B cell (primary cell): ENCODE results near the gene MMS19. TPM values are rescaled to one million over a fixed set of nuclear protein-coding genes. Genes with fewer than 3 reads are reported as not detected.

Source experiments
- ATAC-seq: fragments of 200-7000 bp; cut with Tn5 transposase; one replicate; pipeline ENCODE4 v1.10.0; 2021; ENCODE audit warnings: low read depth, mild to moderate bottlenecking, moderate number of reproducible peaks, moderate library complexity
- CTCF ChIA-PET: fragments of 350-600 bp; sonication (Branson Sonifier 250); formaldehyde crosslinking; loops from one replicate; lab custom pipeline; 2021; ENCODE audit warnings: antibody characterized with exemption, inconsistent platforms; lab: Charles Lee
- POLR2A ChIA-PET: fragments of 350-600 bp; sonication (Branson Sonifier 250); formaldehyde crosslinking; loops from one replicate; lab custom pipeline; 2021; ENCODE audit warnings: antibody characterized with exemption; lab: Charles Lee
- DNase-seq: peaks from one replicate; pipeline ENCODE4 v3.0.0; 2013
- H2AFZ ChIP-seq: 2 replicates; pipeline ENCODE4 v1.6.1; 2012; ENCODE audit warnings: mild to moderate bottlenecking, low read depth, low read length; ENCODE audit not compliant: insufficient read depth, poor library complexity, severe bottlenecking
- H3K27ac ChIP-seq, 2 donors: 1 replicate in 1 of 2; 2 replicates in 1 of 2; pipeline ENCODE4 v1.5.1; 2012 to 2013; ENCODE audit warnings: low read length in 2 of 2, mild to moderate bottlenecking in 2 of 2, moderate library complexity in 1 of 2
- H3K27me3 ChIP-seq, 4 experiments: fragments of 200-600 bp in 1 of 4; sonication (generic) in 1 of 4; replicated peaks in 1 of 4; 1 replicate in 2 of 4; 2 replicates in 2 of 4; pipeline versions ENCODE4 v1.6.1 to v1.7.0; 2013 to 2016; ENCODE audit warnings: low read length in 3 of 4, mild to moderate bottlenecking in 2 of 4, mixed read lengths in 1 of 4, moderate library complexity in 1 of 4; ENCODE audit not compliant: insufficient read depth in 4 of 4, control insufficient read depth in 3 of 4; ENCODE audit errors: control extremely low read depth in 1 of 4
- H3K36me3 ChIP-seq, 2 experiments: replicated peaks in 1 of 2; 1 replicate in 1 of 2; 2 replicates in 1 of 2; pipeline versions ENCODE4 v1.6.1 to v1.7.1; 2013; ENCODE audit warnings: low read length in 1 of 2; ENCODE audit not compliant: insufficient read depth in 2 of 2, control insufficient read depth in 1 of 2; ENCODE audit errors: control extremely low read depth in 1 of 2, extremely low read depth in 1 of 2
- H3K4me1 ChIP-seq, 2 donors: fragments of 200-600 bp in 1 of 2; sonication (generic) in 1 of 2; 1 replicate in 1 of 2; 2 replicates in 1 of 2; pipeline versions ENCODE4 v1.5.1 to v1.6.1; 2013 to 2017; ENCODE audit warnings: low read length in 2 of 2; ENCODE audit not compliant: control insufficient read depth in 2 of 2, insufficient read depth in 2 of 2
- H3K4me2 ChIP-seq: replicated peaks from 2 replicates; pipeline ENCODE3; 2012; ENCODE audit warnings: mild to moderate bottlenecking, low read depth, low read length; ENCODE audit not compliant: poor library complexity, severe bottlenecking
- H3K4me3 ChIP-seq, 5 experiments: fragments of 200-600 bp in 1 of 5; sonication (generic) in 1 of 5; 1 replicate in 3 of 5; 2 replicates in 2 of 5; pipeline versions ENCODE4 v1.5.1 to v1.7.0; 2011 to 2016; ENCODE audit warnings: low read length in 4 of 5, mild to moderate bottlenecking in 4 of 5, low read depth in 2 of 5, control low read depth in 1 of 5, moderate library complexity in 1 of 5; ENCODE audit not compliant: insufficient read depth in 1 of 5; ENCODE audit errors: control extremely low read depth in 1 of 5, extremely low read depth in 1 of 5
- H3K79me2 ChIP-seq: fragments of 200-600 bp; sonication (generic); one replicate; pipeline ENCODE4 v1.6.0; 2016; ENCODE audit warnings: low read length; ENCODE audit not compliant: control insufficient read depth, insufficient read depth
- H3K9ac ChIP-seq: fragments of 200-600 bp; sonication (generic); 2 replicates; pipeline ENCODE4 v1.6.1; 2017; ENCODE audit warnings: mild to moderate bottlenecking, low read length, moderate library complexity
- H3K9me3 ChIP-seq, 3 donors: one replicate each; pipeline versions ENCODE4 v1.6.1 to v1.7.1; 2013; ENCODE audit warnings: low read length in 2 of 3; ENCODE audit not compliant: control insufficient read depth in 2 of 3, insufficient read depth in 1 of 3; ENCODE audit errors: control extremely low read depth in 1 of 3
- H4K20me1 ChIP-seq: 2 replicates; pipeline ENCODE4 v1.6.0; 2012; ENCODE audit warnings: mild to moderate bottlenecking, low read length; ENCODE audit not compliant: insufficient read depth, control insufficient read depth, poor library complexity, severe bottlenecking
- H3K27ac Mint-ChIP-seq: one replicate; pipeline ENCODE4 v1.8.0; 2021; ENCODE audit warnings: mixed read lengths
- H3K27me3 Mint-ChIP-seq: one replicate; pipeline ENCODE4 v1.8.0; 2021; ENCODE audit warnings: mixed read lengths
- H3K4me1 Mint-ChIP-seq: one replicate; pipeline ENCODE4 v1.8.0; 2021; ENCODE audit warnings: mixed read lengths
- H3K4me3 Mint-ChIP-seq: one replicate; pipeline ENCODE4 v1.8.0; 2021; ENCODE audit warnings: mixed read lengths
- H3K9me3 Mint-ChIP-seq: one replicate; pipeline ENCODE4 v1.8.0; 2022; ENCODE audit warnings: mixed read lengths; ENCODE audit not compliant: insufficient read depth
- CTCF ChIP-seq: fragments of 200-600 bp; IDR thresholded peaks from one replicate; pipeline ENCODE4 v1.8.0; 2022; ENCODE audit warnings: antibody characterized with exemption, mild to moderate bottlenecking
- EZH2 ChIP-seq: IDR thresholded peaks from 2 replicates; pipeline ENCODE4 v1.6.1; 2012; ENCODE audit warnings: borderline replicate concordance, low read depth, mild to moderate bottlenecking, moderate library complexity, low read length; ENCODE audit not compliant: insufficient read depth, poor library complexity, severe bottlenecking
- WGBS: methylation state at CpG from one replicate; pipeline ENCODE4 v1.1.5; 2013; ENCODE audit warnings: missing lambda C conversion rate; ENCODE audit not compliant: insufficient coverage; 5-methylcytosine and 5-hydroxymethylcytosine counted together
- intact Hi-C: fragments of 100-400 bp; cut with micrococcal nuclease; formaldehyde crosslinking; loops from one replicate; pipeline ENCODE4 v1.10.0; 2022
- polyA plus RNA-seq: library from polyadenylated mRNA; depleted of rRNA; stranded (reverse); fragments of >200 nt; gene quantifications from 2 replicates; pipeline ENCODE4 v1.2.3, GENCODE V29; 2012
- total RNA-seq, 2 donors: library from RNA; stranded (reverse); fragments of 120-200 nt in 1 of 2; gene quantifications; 1 replicate in 1 of 2; 2 replicates in 1 of 2; pipeline versions ENCODE4 v1.2.3 to v1.2.4, GENCODE V29; 2013 to 2022

The MMS19 gene
- total and polyA plus RNA-seq, 2 donors (not counting 1 experiment from before 2014, with no cell fraction given) = 82.1 to 102 TPM

- POLR2A ChIA-PET = no interaction called here
Measured at GRCh38 chr10:97510686-97511085, 12.5 kb upstream of the MMS19 start.

DNA sequence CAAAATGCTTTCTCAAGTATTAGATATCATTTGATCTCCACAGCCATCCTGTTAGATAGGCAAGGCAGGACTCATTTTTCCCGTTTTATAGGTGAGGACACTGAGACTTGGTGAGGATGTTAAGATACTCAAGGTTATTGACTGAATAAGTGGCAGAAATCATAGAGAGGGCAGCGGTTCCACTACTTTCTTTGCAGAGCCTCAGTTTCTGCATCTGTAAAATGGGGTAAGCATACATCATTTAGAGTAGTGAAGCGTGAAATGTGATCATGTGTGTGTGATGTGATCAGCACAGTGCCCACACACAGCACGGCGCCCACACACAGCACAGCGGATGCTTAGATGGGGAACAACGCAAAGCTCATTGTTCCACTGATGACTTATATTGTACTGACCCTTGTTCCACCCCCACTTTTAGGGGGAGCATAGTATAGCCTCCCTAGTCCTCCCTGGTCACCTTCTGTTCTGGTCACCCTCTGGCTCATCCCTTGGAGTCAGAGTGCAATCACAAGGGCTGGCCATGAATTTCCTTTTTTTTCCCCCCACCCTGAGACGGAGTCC, 11.0 kb upstream of the MMS19 start:
- H3K4me1 Mint-ChIP-seq = peaks cover 5% of the 10 kb centered on the region
- no peak for DNase-seq
- Histone ChIP-seq H3K9me3 (no peaks in the 10 kb centered on the region), H3K27ac (no peak overlapping the region), H3K4me1 (no peaks in the 10 kb centered on the region), H4K20me1 (no peaks in the 10 kb centered on the region), H3K4me3 (no peak overlapping the region), H3K4me2 (no peak overlapping the region), H3K36me3 (no peaks in the 10 kb centered on the region), H2AFZ (no peak overlapping the region), H3K9ac (no peak overlapping the region), H3K27me3 (peaks cover 0 to 15% (median 4%) of the 10 kb centered on the region in 4 experiments), H3K79me2 (no peaks in the 10 kb centered on the region)
- no peak overlapping the region for H3K27ac Mint-ChIP-seq
- CTCF ChIA-PET = no interaction called here
- peaks cover 33% of the 10 kb centered on the region for H3K27me3 Mint-ChIP-seq
- no peaks in the 10 kb centered on the region for H3K9me3 Mint-ChIP-seq
- no peak for ATAC-seq
- WGBS = 67% methylated on average over 8 of the region's 8 CpGs
- intact Hi-C loops = no loop called here
- H3K4me3 Mint-ChIP-seq = no peak overlapping the region
- POLR2A ChIA-PET = no interaction called here
- TF ChIP-seq EZH2 = no peak
- no peak for TF ChIP-seq CTCF

More at GRCh38 chr10:97510686-97511085, 12.5 kb upstream of the MMS19 start:
- Histone ChIP-seq H3K9ac (no peak overlapping the region), H3K27me3 (peaks cover 0 to 7% (median 0%) of the 10 kb centered on the region in 4 experiments), H2AFZ (no peak overlapping the region), H3K4me2 (no peak overlapping the region), H3K36me3 (no peaks in the 10 kb centered on the region), H3K9me3 (no peaks in the 10 kb centered on the region), H3K79me2 (no peaks in the 10 kb centered on the region), H4K20me1 (no peaks in the 10 kb centered on the region), H3K4me1 (no peaks in the 10 kb centered on the region), H3K4me3 (no peak overlapping the region), H3K27ac (no peak overlapping the region)
- WGBS = 94% methylated on average over 3 of the region's 4 CpGs
- Mint-ChIP-seq H3K27ac (no peak overlapping the region), H3K27me3 (peaks cover 43% of the 10 kb centered on the region), H3K4me3 (no peak overlapping the region), H3K9me3 (no peaks in the 10 kb centered on the region), H3K4me1 (peaks cover 5% of the 10 kb centered on the region)
- DNase-seq (no peak), ATAC-seq (no peak)
- CTCF ChIA-PET = no interaction called here
- intact Hi-C loops = no loop called here
- TF ChIP-seq EZH2 = no peak
- TF ChIP-seq CTCF = no peak
